Stimulated activated CD8-positive, alpha-beta memory T cell treated with anti-CD3 and anti-CD28 coated beads, Interleukin-7, amount 100 ng/mL, for 48 hours (primary cell): ENCODE measurements around the gene TMEM235.

Source experiments
- DNase-seq, 2 donors: peaks; one replicate each; pipeline ENCODE4 v3.0.0-alpha.2; 2020; ENCODE audit warnings: low read depth in 1 of 2; ENCODE audit errors: extremely low read depth in 1 of 2

Gene TMEM235

GRCh38 chr17:78269955-78270381, 38.5 kb downstream of the TMEM235 start:
- no peak for DNase-seq

- DNase-seq = no peak
Measured at GRCh38 chr17:78271419-78272170, 40.2 kb downstream of the TMEM235 start.

- peak in 1 of 2 donors; percentile 45 for DNase-seq
Measured at GRCh38 chr17:78272181-78272913, 40.9 kb downstream of the TMEM235 start.

- no peak for DNase-seq
Measured at GRCh38 chr17:78272914-78273258, 41.5 kb downstream of the TMEM235 start.

- DNase-seq = no peak
Measured at GRCh38 chr17:78273813-78274212, 42.4 kb downstream of the TMEM235 start.

GRCh38 chr17:78275355-78275754, 43.9 kb downstream of the TMEM235 start:
- DNase-seq = no peak

- no peak for DNase-seq
Measured at GRCh38 chr17:78276098-78276887, 44.9 kb downstream of the TMEM235 start.

- DNase-seq = no peak
Measured at GRCh38 chr17:78278139-78278741, 46.8 kb downstream of the TMEM235 start.

GRCh38 chr17:78279360-78279990, 48.0 kb downstream of the TMEM235 start:
- no peak for DNase-seq

GRCh38 chr17:78281249-78281845, 49.9 kb downstream of the TMEM235 start:
- DNase-seq = no peak

- DNase-seq = no peak
Measured at GRCh38 chr17:78284146-78284545, 52.7 kb downstream of the TMEM235 start.

GRCh38 chr17:78289004-78289403, 57.6 kb downstream of the TMEM235 start:
- DNase-seq = no peak

GRCh38 chr17:78289802-78290363, 58.5 kb downstream of the TMEM235 start:
- DNase-seq = peak; percentile 36 to 59
